BE2C (cell line): ENCODE measurements around the gene DCAF10. TPM values are rescaled to one million over a fixed set of nuclear protein-coding genes. Genes with fewer than 3 reads are reported as not detected.
"Not testable (repeated sequence)": the region's sequence is repeated elsewhere in the genome, so short reads cannot be mapped to it uniquely, and the experiment has no call there.

Source experiments
- DNase-seq: peaks from one replicate; pipeline ENCODE4 v3.0.0-alpha.2; 2020
- H3K27me3 ChIP-seq: fragments of 250-450 bp; sonication (Bioruptor Pico); 2 replicates; pipeline ENCODE4 v1.5.1; 2020; ENCODE audit warnings: mild to moderate bottlenecking
- H3K36me3 ChIP-seq: fragments of 250-450 bp; sonication (Bioruptor Pico); 2 replicates; pipeline ENCODE4 v1.5.1; 2020; ENCODE audit warnings: mild to moderate bottlenecking
- H3K4me1 ChIP-seq: fragments of 250-450 bp; sonication (Bioruptor Pico); 2 replicates; pipeline ENCODE4 v1.5.1; 2020
- H3K4me3 ChIP-seq: 2 replicates; pipeline ENCODE4 v1.5.1; 2011; ENCODE audit warnings: low read depth, low read length
- H3K9me3 ChIP-seq: fragments of 250-450 bp; sonication (Bioruptor Pico); 2 replicates; pipeline ENCODE4 v1.5.1; 2020
- polyA plus RNA-seq: library from polyadenylated mRNA; unstranded; fragments of >200 nt; gene quantifications from one replicate; pipeline ENCODE4 v1.2.1, GENCODE V29; 2012; ENCODE audit warnings: low read depth, missing spikeins; ENCODE audit not compliant: insufficient read length, insufficient read depth
- TF ChIP-seq, protein P1 (sequence below): IDR thresholded peaks from 2 replicates; pipeline ENCODE4 v1.5.1; 2012; ENCODE audit warnings: mild to moderate bottlenecking, low read depth, low read length

DCAF10 gene
- 6.7 TPM for polyA plus RNA-seq

DNA sequence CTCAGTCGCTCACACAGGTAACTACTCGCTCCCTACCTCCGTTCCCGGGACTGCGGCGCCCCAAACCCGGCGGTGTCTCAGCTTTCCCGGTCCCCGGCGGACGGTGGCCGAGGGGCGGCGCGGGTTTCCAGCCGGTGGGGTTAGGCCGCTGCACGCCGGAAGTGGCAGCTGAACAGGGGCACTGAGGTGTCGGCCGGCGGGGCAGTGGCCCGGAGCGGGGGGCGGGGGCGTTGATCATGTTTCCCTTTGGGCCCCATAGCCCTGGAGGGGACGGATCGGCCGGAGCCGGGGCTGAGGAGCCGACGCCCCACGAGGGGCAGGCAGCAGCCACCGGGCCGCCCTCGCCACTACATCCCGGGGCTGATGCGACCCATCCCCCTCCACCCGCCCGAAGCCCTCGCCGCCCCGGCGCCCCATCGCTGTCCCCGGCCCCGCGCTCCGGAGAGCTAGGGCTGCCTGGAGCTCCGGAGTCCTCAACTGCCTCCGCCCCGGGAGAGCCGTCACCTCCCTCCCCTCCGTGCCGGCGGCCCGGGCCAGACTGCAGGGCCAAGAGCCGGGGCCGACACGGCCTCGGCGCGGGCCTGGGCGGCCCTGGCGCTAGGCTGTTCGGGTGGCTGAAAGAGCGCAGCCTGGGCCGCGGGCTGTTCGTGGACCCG is at the start of gene DCAF10:
Gene DCAF10, plus strand, starts transcription at position 167 of the 656 bp plus-strand sequence. Its CDS starts 70 bp downstream, at position 237.
- TF ChIP-seq, protein P1, sequence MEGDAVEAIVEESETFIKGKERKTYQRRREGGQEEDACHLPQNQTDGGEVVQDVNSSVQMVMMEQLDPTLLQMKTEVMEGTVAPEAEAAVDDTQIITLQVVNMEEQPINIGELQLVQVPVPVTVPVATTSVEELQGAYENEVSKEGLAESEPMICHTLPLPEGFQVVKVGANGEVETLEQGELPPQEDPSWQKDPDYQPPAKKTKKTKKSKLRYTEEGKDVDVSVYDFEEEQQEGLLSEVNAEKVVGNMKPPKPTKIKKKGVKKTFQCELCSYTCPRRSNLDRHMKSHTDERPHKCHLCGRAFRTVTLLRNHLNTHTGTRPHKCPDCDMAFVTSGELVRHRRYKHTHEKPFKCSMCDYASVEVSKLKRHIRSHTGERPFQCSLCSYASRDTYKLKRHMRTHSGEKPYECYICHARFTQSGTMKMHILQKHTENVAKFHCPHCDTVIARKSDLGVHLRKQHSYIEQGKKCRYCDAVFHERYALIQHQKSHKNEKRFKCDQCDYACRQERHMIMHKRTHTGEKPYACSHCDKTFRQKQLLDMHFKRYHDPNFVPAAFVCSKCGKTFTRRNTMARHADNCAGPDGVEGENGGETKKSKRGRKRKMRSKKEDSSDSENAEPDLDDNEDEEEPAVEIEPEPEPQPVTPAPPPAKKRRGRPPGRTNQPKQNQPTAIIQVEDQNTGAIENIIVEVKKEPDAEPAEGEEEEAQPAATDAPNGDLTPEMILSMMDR, result no peak
- Histone ChIP-seq H3K4me3 (peak within 1 kb of the TSS; percentile 91), H3K4me1 (no peaks in the 10 kb centered on the region), H3K27me3 (no peaks in the 10 kb centered on the region), H3K36me3 (no peaks in the 10 kb centered on the region; the same call in 1 of the 2 replicates), H3K9me3 (no peaks in the 10 kb centered on the region)
- DNase-seq, result peak; percentile 90

DNA sequence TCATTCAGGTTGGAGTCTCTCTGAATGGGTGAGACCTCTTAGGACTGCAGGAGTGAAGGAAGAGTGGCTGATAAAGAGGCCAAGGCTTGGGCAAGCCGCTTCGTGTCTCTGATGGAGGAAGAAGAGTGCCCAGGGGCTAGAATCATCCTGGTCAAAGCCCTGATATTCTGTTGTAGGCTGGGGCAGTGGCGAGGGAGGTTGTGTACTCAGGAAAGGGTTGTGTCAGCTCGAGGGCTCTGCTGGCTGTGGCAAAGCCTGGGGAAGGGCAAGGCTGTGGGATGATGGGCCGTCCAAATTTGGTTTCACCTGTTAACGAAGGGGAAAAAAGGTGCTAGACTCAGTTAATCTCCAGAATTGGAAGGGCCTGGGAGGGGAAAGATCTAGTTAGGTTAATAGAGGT is 49.4 kb upstream of the DCAF10 start:
- Histone ChIP-seq H3K4me1 (peaks cover 7% of the 10 kb centered on the region; the same call in 1 of the 2 replicates), H3K4me3 (no peak overlapping the region), H3K9me3 (no peaks in the 10 kb centered on the region), H3K27me3 (no peaks in the 10 kb centered on the region), H3K36me3 (no peaks in the 10 kb centered on the region)
- TF ChIP-seq, protein P1, result no peak
- DNase-seq, result no peak

GRCh38 chr9:37751704-37752103 is 48.9 kb upstream of the DCAF10 start:
- H3K4me3 ChIP-seq, H3K9me3 ChIP-seq, H3K36me3 ChIP-seq, DNase-seq, H3K27me3 ChIP-seq, H3K4me1 ChIP-seq: not testable (repeated sequence)

DNA sequence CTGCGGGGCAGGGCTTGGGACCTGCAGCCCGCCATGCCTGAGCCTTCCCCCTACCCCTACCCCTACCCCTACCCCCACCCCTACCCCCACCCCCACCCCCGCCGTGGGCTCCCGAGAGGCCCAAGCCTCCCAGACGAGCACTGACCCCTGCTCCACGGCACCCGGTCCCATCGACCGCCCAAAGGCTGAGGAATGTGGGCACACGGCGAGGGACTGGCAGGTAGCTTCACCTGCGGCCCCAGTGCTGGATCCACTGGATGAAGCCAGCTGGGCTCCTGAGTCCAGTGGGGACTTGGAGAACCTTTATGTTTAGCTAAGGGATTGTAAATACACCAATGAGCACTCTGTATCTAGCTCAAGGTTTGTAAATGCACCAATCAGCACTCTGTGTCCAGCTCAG is 48.5 kb upstream of the DCAF10 start:
- DNase-seq, H3K4me1 ChIP-seq, H3K9me3 ChIP-seq, H3K36me3 ChIP-seq, H3K27me3 ChIP-seq, H3K4me3 ChIP-seq: not testable (repeated sequence)

- Histone ChIP-seq H3K9me3 (no peaks in the 10 kb centered on the region), H3K4me3 (peak overlapping the region; percentile 93), H3K36me3 (no peaks in the 10 kb centered on the region), H3K27me3 (no peaks in the 10 kb centered on the region), H3K4me1 (no peaks in the 10 kb centered on the region)
- TF ChIP-seq, protein P1, result no peak
- DNase-seq, result peak; percentile 28
Measured at GRCh38 chr9:37752642-37753488, 47.7 kb upstream of the DCAF10 start.

DNA sequence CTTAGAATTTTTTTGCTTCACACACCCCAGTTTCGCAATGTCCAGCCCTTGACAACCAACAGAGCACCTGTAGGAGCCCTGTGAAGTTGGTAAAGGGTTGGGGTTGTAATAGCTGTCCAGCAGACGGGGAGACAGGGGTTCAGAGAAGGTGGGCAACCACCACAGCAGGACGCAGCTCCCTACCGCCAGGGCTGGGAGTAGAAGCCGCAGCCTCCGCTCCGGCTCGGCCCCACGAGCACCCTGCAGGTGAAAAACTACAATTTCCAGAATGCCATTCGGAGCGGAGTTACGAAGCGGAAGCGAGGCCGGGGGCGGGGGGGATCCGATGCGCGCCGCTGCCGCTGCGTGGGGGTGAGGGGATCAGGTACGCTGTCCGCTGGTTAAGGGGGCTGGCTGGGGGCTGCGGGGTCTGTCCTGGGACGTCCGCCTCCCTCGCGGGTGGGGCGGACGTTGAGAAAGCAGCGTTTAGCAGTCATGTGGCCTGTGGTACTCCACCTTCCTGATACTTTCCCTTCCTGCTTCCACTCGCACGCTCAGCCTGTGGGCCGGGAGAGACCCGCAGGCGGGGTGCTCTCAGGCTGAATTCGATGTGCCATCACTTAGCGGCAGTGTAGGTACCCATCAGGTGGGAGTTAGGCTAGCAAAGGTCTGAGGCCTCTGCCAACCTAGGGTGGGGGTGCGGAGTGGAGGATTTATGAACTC is 47.0 kb upstream of the DCAF10 start, which contains the start of gene TRMT10B:
Gene TRMT10B, plus strand, starts transcription at position 317 of the 702 bp plus-strand sequence. CDS start 8,127 bp downstream, outside the sequence.
- TF ChIP-seq, protein P1, result 0 out of 2 replicates have a peak, but pooled peaks have one; percentile 5
- Histone ChIP-seq H3K36me3 (no peaks in the 10 kb centered on the region), H3K27me3 (no peaks in the 10 kb centered on the region), H3K4me1 (no peaks in the 10 kb centered on the region), H3K9me3 (no peaks in the 10 kb centered on the region), H3K4me3 (peak within 1 kb of the TSS; percentile 93)
- DNase-seq, result peak; percentile 79
